Myocyte (in vitro differentiated cells): ENCODE results near the gene ABLIM2. TPM values are rescaled to one million over a fixed set of nuclear protein-coding genes. Genes with fewer than 3 reads are reported as not detected.

Source experiments
- DNase-seq: peaks from one replicate; pipeline ENCODE4 v3.0.0-alpha.2; 2012; ENCODE audit warnings: low read depth
- polyA plus RNA-seq: library from polyadenylated mRNA; unstranded; fragments of >200 nt; gene quantifications from one replicate; pipeline ENCODE4 v1.2.1, GENCODE V29; 2012; ENCODE audit warnings: missing spikeins
- total RNA-seq: library from RNA; depleted of rRNA; stranded (reverse); fragments of >200 nt; gene quantifications from 2 replicates; pipeline ENCODE4 v1.2.3, GENCODE V29; 2014

Gene ABLIM2
- total RNA-seq, result 4.0 and 5.6 TPM in 2 replicates
- 7.4 TPM for polyA plus RNA-seq

- peak; percentile 95 for DNase-seq
Measured at GRCh38 chr4:8158710-8159536, at the start of gene ABLIM2. TSS of gene ABLIM2 (minus strand) at chr4:8158813. CDS start at chr4:8158689, 124 bp downstream.

DNA sequence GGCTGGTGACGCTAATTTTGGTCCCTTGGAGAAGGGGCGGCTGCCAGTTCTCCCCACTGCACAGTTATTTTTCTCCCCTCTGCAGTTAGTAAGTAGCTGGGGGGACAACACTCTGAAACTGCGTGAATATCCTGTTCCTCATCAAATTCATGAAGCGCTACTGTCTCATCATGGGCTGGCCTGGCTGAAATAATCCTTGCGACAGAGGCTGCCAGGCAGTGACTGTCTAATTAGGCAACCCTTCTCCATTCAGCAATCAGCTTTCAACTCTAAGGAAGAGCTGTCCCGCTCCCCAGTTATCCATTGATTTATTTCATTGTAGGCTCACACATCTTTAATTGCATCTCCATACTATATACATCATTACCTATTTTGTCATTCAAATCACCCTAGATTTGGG, 48.7 kb upstream of the ABLIM2 start:
- no peak for DNase-seq

DNA sequence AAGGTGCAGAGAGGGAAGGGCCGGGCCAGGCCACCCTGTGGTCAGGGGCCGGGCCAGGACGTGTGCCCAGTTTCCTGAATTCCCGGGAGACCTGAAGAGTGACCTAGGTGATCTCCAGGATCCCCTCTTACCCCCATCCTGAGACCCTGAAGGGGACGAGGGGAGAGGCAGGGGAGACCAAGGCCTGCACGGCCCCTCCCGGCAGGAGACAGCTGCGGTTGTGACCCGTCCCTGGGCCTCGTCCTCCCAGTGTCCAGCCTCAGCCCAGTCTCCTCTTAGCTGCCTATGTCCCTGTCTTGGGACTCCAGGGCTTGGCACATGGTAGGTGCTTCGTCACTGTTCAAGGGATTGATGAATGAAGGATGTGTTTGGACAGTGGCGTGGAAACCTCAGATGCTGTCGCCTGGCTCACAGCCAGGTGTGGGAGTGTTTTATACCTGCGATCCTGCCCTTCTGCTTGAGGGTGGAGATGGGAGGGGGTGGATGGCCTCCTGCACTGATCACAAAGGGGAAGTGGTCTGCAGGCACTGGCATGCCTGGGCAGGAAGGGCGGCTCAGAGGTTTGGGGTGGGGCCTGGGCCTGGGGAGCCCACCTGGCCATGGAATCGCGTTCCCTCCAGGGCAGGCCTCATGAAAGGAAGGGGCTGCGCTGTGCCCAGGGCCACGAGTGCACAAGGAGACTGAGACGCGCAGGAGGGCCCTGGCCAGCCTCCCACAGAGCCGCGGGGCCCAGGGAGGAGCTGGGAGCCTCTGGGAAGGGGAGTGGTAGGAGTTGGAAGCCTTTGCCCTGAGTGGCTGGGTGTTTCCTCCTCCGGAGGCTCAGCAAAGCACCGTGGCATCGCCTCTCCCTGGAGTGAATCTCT, 47.4 kb upstream of the ABLIM2 start:
- no peak for DNase-seq

GRCh38 chr4:8205241-8205707, 46.7 kb upstream of the ABLIM2 start:
- no peak for DNase-seq

GRCh38 chr4:8204576-8205227, 46.1 kb upstream of the ABLIM2 start:
- DNase-seq, result no peak

- DNase-seq, result no peak
Measured at GRCh38 chr4:8203817-8204216, 45.2 kb upstream of the ABLIM2 start.

GRCh38 chr4:8203052-8203401, 44.4 kb upstream of the ABLIM2 start:
- DNase-seq, result no peak

GRCh38 chr4:8202108-8203051, 43.8 kb upstream of the ABLIM2 start:
- no peak for DNase-seq

GRCh38 chr4:8201321-8201781, 42.7 kb upstream of the ABLIM2 start:
- no peak for DNase-seq

GRCh38 chr4:8200302-8200975, 41.8 kb upstream of the ABLIM2 start:
- DNase-seq, result no peak

DNA sequence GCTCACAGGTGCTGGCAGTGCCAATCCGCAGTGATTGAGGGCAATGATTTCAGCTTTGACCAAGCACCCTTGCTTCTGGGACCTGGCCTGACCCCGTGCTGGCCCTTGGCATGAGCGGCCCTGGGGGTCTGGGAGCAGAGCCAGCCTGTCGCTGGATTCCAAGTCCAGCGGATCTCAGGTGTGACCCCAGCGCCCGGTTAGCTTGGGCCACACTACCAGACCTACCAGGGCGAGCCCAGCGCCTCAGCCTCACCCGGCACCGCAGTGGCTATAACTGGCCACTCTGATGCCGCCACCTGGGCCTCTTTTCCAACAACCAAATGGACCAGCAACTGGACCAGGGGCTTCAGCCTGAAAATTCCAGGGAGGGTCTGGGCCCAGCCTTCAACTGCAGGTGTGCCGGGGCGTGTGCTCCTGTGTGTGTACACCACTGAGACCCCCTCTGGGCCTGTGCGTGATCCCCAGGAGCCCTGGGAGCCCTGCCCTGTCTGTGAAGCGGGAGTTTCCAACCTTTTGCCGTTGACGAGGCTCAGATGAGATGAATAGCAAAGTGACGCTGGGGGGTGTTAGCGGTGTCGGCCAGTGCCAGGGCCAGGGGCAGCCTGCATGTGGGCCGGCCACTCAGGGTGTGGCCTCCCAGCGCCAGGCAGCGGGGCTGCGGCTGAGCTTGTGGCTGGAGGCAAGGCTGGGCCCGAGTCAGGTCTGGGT, 41.1 kb upstream of the ABLIM2 start:
- no peak for DNase-seq

DNA sequence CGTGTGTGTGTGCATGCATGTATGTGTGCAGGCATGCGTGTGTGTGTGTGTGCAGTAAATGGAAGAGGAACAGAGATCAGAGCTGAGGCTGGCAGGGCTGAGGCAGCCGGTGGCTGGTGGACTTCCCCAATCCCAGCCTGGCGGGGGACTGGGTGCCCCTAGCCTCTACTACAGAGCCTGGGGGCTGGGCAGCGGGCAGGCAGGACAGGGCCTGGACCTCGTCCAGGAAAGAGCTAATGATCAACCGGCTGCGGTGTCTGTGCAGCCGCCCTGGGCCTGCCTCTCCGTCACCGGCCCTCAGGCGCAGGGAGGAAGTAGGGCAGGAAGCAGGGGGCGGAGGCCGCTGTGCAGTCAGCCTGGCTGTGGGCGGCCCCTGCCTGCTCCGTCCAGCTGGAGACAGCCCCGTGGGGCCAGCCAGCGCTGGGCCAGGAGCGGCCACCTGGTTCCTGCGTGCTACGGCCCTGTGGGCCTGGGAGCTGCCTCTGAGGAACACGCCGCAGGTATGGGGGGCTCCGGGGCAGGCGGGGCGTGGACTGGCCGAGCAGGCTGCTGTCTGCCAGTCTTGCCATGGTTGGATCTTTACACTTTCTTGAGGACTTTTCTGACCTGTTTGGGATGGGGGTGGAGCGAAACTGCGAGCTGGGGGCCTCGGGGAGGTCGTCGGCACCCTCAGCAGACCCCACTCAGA, 40.4 kb upstream of the ABLIM2 start, which contains the start of gene SH3TC1:
TSS of gene SH3TC1 (plus strand) at position 385 of the 688 bp plus-strand sequence. CDS start 5,905 bp downstream, outside the sequence.
- DNase-seq, result peak; percentile 58

GRCh38 chr4:8198206-8198905, 39.7 kb upstream of the ABLIM2 start:
- no peak for DNase-seq

DNA sequence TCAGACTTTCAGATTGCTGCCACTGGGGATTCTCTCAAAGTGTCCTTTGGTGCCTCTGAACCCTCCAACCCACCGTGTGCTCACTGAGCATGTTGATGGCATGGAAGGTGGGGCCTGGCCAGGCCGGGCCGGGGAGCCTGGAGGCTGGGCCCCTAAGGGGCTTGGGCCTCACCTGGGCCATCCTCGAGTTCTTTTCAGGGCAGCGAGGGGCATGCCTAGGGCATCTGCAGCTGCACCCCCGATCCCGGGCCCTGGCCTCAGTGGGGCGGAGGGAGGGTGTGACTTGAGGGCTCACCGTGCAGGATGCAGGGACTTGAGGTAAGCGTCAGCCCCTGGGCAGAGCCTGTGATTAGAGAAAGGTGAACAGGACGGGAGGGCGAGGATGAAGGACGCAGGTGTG, 38.9 kb upstream of the ABLIM2 start:
- DNase-seq, result no peak

- peak; percentile 60 for DNase-seq
Measured at GRCh38 chr4:8195841-8196458, 37.3 kb upstream of the ABLIM2 start.

DNA sequence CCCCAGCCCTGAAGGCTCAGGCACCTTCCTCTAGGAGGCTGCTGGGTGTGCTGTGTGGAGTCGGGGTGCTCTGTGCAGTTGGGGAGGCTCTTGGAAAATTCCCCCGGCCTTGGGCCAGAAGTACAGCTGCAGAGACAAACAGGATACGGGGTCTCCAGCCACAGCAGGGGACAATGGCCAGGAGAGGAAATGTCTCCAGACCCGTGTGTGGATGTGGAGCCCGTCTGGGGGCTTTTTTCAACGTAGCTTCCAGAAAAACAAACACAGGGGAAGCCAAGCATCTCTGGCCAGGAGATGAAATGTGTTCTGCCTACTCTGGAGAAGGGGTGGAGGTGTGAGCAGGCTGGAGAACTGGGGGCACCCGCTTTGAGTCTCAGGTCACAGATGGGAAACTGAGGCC, 36.8 kb upstream of the ABLIM2 start:
- no peak for DNase-seq
